CD1c-positive myeloid dendritic cell (primary cell): Measurements from ENCODE around the gene TMEM200A.

ENCODE experiments used
- DNase-seq: peaks from one replicate; pipeline ENCODE4 v3.0.0-alpha.2; 2016; ENCODE audit errors: extremely low spot score

The TMEM200A gene

GRCh38 chr6:130425537-130425936, 59.7 kb downstream of the TMEM200A start:
- DNase-seq = no peak

- no peak for DNase-seq
Observed at GRCh38 chr6:130426066-130426721, 60.4 kb downstream of the TMEM200A start.

GRCh38 chr6:130431346-130431852, 65.6 kb downstream of the TMEM200A start:
- DNase-seq = no peak

GRCh38 chr6:130432838-130433237, 67.0 kb downstream of the TMEM200A start:
- no peak for DNase-seq

GRCh38 chr6:130434174-130434873, 68.5 kb downstream of the TMEM200A start:
- DNase-seq = no peak

GRCh38 chr6:130435181-130435580, 69.4 kb downstream of the TMEM200A start:
- DNase-seq = no peak

- no peak for DNase-seq
Observed at GRCh38 chr6:130437961-130438360, 72.1 kb downstream of the TMEM200A start.

- DNase-seq = no peak
Observed at GRCh38 chr6:130447374-130447773, 81.6 kb downstream of the TMEM200A start.

GRCh38 chr6:130452336-130452735, 86.5 kb downstream of the TMEM200A start:
- DNase-seq = no peak

- DNase-seq = no peak
Observed at GRCh38 chr6:130453230-130453629, 87.4 kb downstream of the TMEM200A start.

- DNase-seq = no peak
Observed at GRCh38 chr6:130457605-130458004, 91.8 kb downstream of the TMEM200A start.

- DNase-seq = no peak
Observed at GRCh38 chr6:130459316-130459715, 93.5 kb downstream of the TMEM200A start.

- no peak for DNase-seq
Observed at GRCh38 chr6:130460934-130461333, 95.1 kb downstream of the TMEM200A start.

GRCh38 chr6:130466052-130466747, 100.4 kb downstream of the TMEM200A start:
- no peak for DNase-seq

GRCh38 chr6:130466748-130467061, 100.9 kb downstream of the TMEM200A start:
- DNase-seq = no peak

GRCh38 chr6:130467146-130468050, 101.6 kb downstream of the TMEM200A start:
- no peak for DNase-seq

- no peak for DNase-seq
Observed at GRCh38 chr6:130470766-130471165, 104.9 kb downstream of the TMEM200A start.

- DNase-seq = no peak
Observed at GRCh38 chr6:130473886-130474285, 108.1 kb downstream of the TMEM200A start.

- no peak for DNase-seq
Observed at GRCh38 chr6:130482645-130483390, 117.0 kb downstream of the TMEM200A start.

- DNase-seq = no peak
Observed at GRCh38 chr6:130485870-130486269, 120.1 kb downstream of the TMEM200A start.

GRCh38 chr6:130486417-130486816, 120.6 kb downstream of the TMEM200A start:
- no peak for DNase-seq
